H9 (cell line): ENCODE data around the gene ADAM19. TPM values are rescaled to one million over a fixed set of nuclear protein-coding genes. Genes with fewer than 3 reads are reported as not detected.

ENCODE experiments used
- DNase-seq: peaks from one replicate; pipeline ENCODE4 v3.0.0-alpha.2; 2017
- H2AFZ ChIP-seq: one replicate; pipeline ENCODE4 v1.6.1; 2013; ENCODE audit warnings: mild to moderate bottlenecking, low read length, control low read depth, moderate library complexity
- H2AK5ac ChIP-seq: 2 replicates; pipeline ENCODE4 v1.6.1; 2013; ENCODE audit warnings: low read length, control low read depth, mixed read lengths; ENCODE audit not compliant: insufficient read length
- H2BK120ac ChIP-seq: one replicate; pipeline ENCODE4 v1.6.1; 2013; ENCODE audit warnings: low read depth, mild to moderate bottlenecking, low read length, control low read depth, inconsistent platforms; ENCODE audit not compliant: poor library complexity, severe bottlenecking
- H2BK12ac ChIP-seq: 2 replicates; pipeline ENCODE4 v1.6.1; 2013; ENCODE audit warnings: low read length, control low read depth, mixed read lengths, low read depth; ENCODE audit not compliant: insufficient read length
- H2BK15ac ChIP-seq: 2 replicates; pipeline ENCODE4 v1.6.1; 2013; ENCODE audit warnings: low read depth, low read length, control low read depth
- H2BK20ac ChIP-seq: one replicate; pipeline ENCODE4 v1.6.1; 2013; ENCODE audit warnings: low read depth, mild to moderate bottlenecking, low read length, control low read depth, inconsistent platforms; ENCODE audit not compliant: poor library complexity, severe bottlenecking
- H2BK5ac ChIP-seq: 2 replicates; pipeline ENCODE4 v1.6.1; 2013; ENCODE audit warnings: low read length, control low read depth, mixed read lengths; ENCODE audit not compliant: insufficient read length
- H3K14ac ChIP-seq: 2 replicates; pipeline ENCODE4 v1.6.1; 2013; ENCODE audit warnings: low read length, control low read depth; ENCODE audit not compliant: insufficient read depth
- H3K18ac ChIP-seq: 2 replicates; pipeline ENCODE4 v1.6.1; 2013; ENCODE audit warnings: low read depth, mild to moderate bottlenecking, mixed read lengths, low read length, control low read depth; ENCODE audit not compliant: insufficient read length
- H3K23ac ChIP-seq: 2 replicates; pipeline ENCODE4 v1.6.1; 2013; ENCODE audit warnings: low read length, control low read depth, mixed read lengths, low read depth; ENCODE audit not compliant: insufficient read length
- H3K23me2 ChIP-seq: 2 replicates; pipeline ENCODE4 v1.6.1; 2013; ENCODE audit warnings: low read depth, mild to moderate bottlenecking, mixed read lengths, low read length, control low read depth; ENCODE audit not compliant: insufficient read length, poor library complexity, severe bottlenecking
- H3K27ac ChIP-seq: 2 replicates; pipeline ENCODE4 v1.5.1; 2013; ENCODE audit warnings: low read length, control low read depth, mixed read lengths, low read depth; ENCODE audit not compliant: insufficient read length
- H3K27me3 ChIP-seq: 2 replicates; pipeline ENCODE4 v1.6.1; 2013; ENCODE audit warnings: low read length, control low read depth, inconsistent platforms; ENCODE audit not compliant: insufficient read depth
- H3K4ac ChIP-seq: 2 replicates; pipeline ENCODE4 v1.6.1; 2013; ENCODE audit warnings: low read depth, mild to moderate bottlenecking, control low read depth, inconsistent platforms, low read length, moderate library complexity
- H3K4me1 ChIP-seq: 2 replicates; pipeline ENCODE4 v1.6.1; 2013; ENCODE audit warnings: low read length, control low read depth, inconsistent platforms; ENCODE audit not compliant: insufficient read depth
- H3K4me2 ChIP-seq: 2 replicates; pipeline ENCODE4 v1.6.1; 2013; ENCODE audit warnings: low read length, control low read depth, mixed read lengths; ENCODE audit not compliant: insufficient read length, insufficient read depth
- H3K56ac ChIP-seq: 2 replicates; pipeline ENCODE4 v1.6.1; 2013; ENCODE audit warnings: low read depth, mild to moderate bottlenecking, mixed read lengths, low read length, control low read depth; ENCODE audit not compliant: insufficient read length
- H3K79me1 ChIP-seq: 2 replicates; pipeline ENCODE4 v1.6.1; 2013; ENCODE audit warnings: low read depth, mild to moderate bottlenecking, moderate library complexity, low read length, control low read depth, inconsistent platforms; ENCODE audit not compliant: insufficient read depth, poor library complexity, severe bottlenecking
- H3K79me2 ChIP-seq: 2 replicates; pipeline ENCODE4 v1.6.1; 2013; ENCODE audit warnings: low read length, control low read depth, inconsistent platforms; ENCODE audit not compliant: insufficient read depth
- H3K9ac ChIP-seq: 2 replicates; pipeline ENCODE4 v1.6.1; 2013; ENCODE audit warnings: low read length, control low read depth, mixed read lengths; ENCODE audit not compliant: insufficient read length; ENCODE audit errors: extremely low read depth
- H3K9me3 ChIP-seq: one replicate; pipeline ENCODE4 v1.6.1; 2013; ENCODE audit warnings: low read depth, low read length, inconsistent platforms; ENCODE audit not compliant: control insufficient read depth
- H3T11ph ChIP-seq: one replicate; pipeline ENCODE4 v1.6.1; 2013; ENCODE audit warnings: mild to moderate bottlenecking, low read length, control low read depth, inconsistent platforms
- H4K20me1 ChIP-seq: one replicate; pipeline ENCODE4 v1.6.1; 2013; ENCODE audit not compliant: control insufficient read depth, insufficient read length, insufficient read depth
- H4K5ac ChIP-seq: 2 replicates; pipeline ENCODE4 v1.6.1; 2013; ENCODE audit warnings: low read depth, mild to moderate bottlenecking, mixed read lengths, low read length, control low read depth; ENCODE audit not compliant: insufficient read length
- H4K8ac ChIP-seq: replicated peaks from 2 replicates; pipeline ENCODE4 v1.6.1; 2013; ENCODE audit warnings: low read length, control low read depth, mixed read lengths, low read depth; ENCODE audit not compliant: insufficient read length
- H4K91ac ChIP-seq: 2 replicates; pipeline ENCODE4 v1.6.1; 2013; ENCODE audit warnings: low read depth, mild to moderate bottlenecking, moderate library complexity, mixed read lengths, low read length, control low read depth; ENCODE audit not compliant: insufficient read length
- H3K27ac Mint-ChIP-seq, 3 experiments: 2 replicates in 2 of 3; 3 replicates in 1 of 3; pipeline ENCODE4 v1.8.0; 2020 to 2021; ENCODE audit warnings: mixed read lengths in 3 of 3, mild to moderate bottlenecking in 1 of 3, moderate library complexity in 1 of 3
- H3K27me3 Mint-ChIP-seq: 2 replicates; pipeline ENCODE4 v1.8.0; 2021; ENCODE audit warnings: low read depth, mild to moderate bottlenecking, moderate library complexity, mixed read lengths
- H3K36me3 Mint-ChIP-seq, 3 experiments: 2 replicates in 2 of 3; 3 replicates in 1 of 3; pipeline ENCODE4 v1.8.0; 2020 to 2021; ENCODE audit warnings: low read depth in 3 of 3, mixed read lengths in 3 of 3; ENCODE audit not compliant: insufficient read depth in 1 of 3
- H3K4me1 Mint-ChIP-seq, 2 experiments: 2 replicates each; pipeline ENCODE4 v1.8.0; 2020; ENCODE audit warnings: mixed read lengths in 2 of 2
- H3K4me3 Mint-ChIP-seq, 2 experiments: 2 replicates in 1 of 2; 3 replicates in 1 of 2; pipeline ENCODE4 v1.8.0; 2020 to 2021; ENCODE audit warnings: mild to moderate bottlenecking in 2 of 2, mixed read lengths in 2 of 2, moderate library complexity in 1 of 2
- H3K9me3 Mint-ChIP-seq, 2 experiments: 2 replicates in 1 of 2; 3 replicates in 1 of 2; pipeline ENCODE4 v1.8.0; 2020; ENCODE audit warnings: mild to moderate bottlenecking in 2 of 2, mixed read lengths in 2 of 2, moderate library complexity in 1 of 2
- WGBS: extraction: QIAGEN DNeasy Blood & Tissue Kit; methylation state at CpG from one replicate; pipeline ENCODE4 v1.1.7; 2013; ENCODE audit warnings: missing lambda C conversion rate, low lambda C conversion rate, mixed read lengths; ENCODE audit not compliant: insufficient read length; ENCODE audit errors: extremely low coverage; 5-methylcytosine and 5-hydroxymethylcytosine counted together
- total RNA-seq: library from RNA; stranded (reverse); gene quantifications from 2 replicates; pipeline ENCODE4 v1.2.1, GENCODE V29; 2021
- TF ChIP-seq, protein P1 (sequence below): fragments of 200-600 bp; sonication (generic); conservative IDR thresholded peaks from 3 replicates; pipeline ENCODE4 v1.8.0; 2021; ENCODE audit warnings: antibody characterized with exemption, mild to moderate bottlenecking

ADAM19 gene
- total RNA-seq, 1 experiment from 2014 or later: 9.9 TPM

DNA sequence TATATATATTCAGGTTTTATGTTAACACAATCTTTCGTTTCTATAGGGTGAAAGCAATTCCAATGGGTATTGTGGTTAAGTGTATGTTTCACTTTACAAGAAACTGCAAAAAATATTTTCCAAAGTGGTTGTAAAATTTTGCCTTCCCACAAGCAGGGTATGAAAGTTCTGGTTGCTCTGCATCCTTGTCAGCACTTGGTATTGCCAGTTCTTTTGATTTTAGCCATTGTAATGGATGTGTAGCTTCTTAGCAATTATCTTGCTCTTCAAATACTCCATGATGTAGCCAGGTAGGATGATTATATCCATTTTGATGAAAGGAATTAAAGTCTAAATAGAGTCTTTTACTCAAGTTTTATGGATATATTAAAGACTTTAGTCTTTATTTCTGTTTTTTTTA lies 9.1 kb upstream of the ADAM19 start:
- no peaks in the 10 kb centered on the region for H3K79me1 ChIP-seq
- H2BK20ac ChIP-seq: no peak overlapping the region
- H3K4ac ChIP-seq: no peak overlapping the region

More for the DNA sequence above, 9.1 kb upstream of the ADAM19 start:
- peaks cover 7 to 8% of the 10 kb centered on the region in 2 experiments for H3K4me1 Mint-ChIP-seq
- no peak overlapping the region for H4K5ac ChIP-seq
- no peak overlapping the region for H2BK12ac ChIP-seq
- no peak overlapping the region for H3K9ac ChIP-seq
- H3K23me2 ChIP-seq: no peaks in the 10 kb centered on the region
- no peaks in the 10 kb centered on the region for H4K20me1 ChIP-seq
- no peaks in the 10 kb centered on the region for H3K36me3 Mint-ChIP-seq
- H3K56ac ChIP-seq: no peak overlapping the region
- no peak overlapping the region for H3K14ac ChIP-seq
- DNase-seq: no peak
- H3K27ac ChIP-seq: no peak overlapping the region
- H2BK120ac ChIP-seq: no peak overlapping the region
- no peak overlapping the region for H2BK15ac ChIP-seq
- TF ChIP-seq, protein P1, sequence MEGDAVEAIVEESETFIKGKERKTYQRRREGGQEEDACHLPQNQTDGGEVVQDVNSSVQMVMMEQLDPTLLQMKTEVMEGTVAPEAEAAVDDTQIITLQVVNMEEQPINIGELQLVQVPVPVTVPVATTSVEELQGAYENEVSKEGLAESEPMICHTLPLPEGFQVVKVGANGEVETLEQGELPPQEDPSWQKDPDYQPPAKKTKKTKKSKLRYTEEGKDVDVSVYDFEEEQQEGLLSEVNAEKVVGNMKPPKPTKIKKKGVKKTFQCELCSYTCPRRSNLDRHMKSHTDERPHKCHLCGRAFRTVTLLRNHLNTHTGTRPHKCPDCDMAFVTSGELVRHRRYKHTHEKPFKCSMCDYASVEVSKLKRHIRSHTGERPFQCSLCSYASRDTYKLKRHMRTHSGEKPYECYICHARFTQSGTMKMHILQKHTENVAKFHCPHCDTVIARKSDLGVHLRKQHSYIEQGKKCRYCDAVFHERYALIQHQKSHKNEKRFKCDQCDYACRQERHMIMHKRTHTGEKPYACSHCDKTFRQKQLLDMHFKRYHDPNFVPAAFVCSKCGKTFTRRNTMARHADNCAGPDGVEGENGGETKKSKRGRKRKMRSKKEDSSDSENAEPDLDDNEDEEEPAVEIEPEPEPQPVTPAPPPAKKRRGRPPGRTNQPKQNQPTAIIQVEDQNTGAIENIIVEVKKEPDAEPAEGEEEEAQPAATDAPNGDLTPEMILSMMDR: no peak
- no peak overlapping the region for H3K4me2 ChIP-seq
- WGBS: no CpG with 5 or more reads among the region's 1 CpG
- H3K9me3 ChIP-seq: no peaks in the 10 kb centered on the region
- no peaks in the 10 kb centered on the region for H3K79me2 ChIP-seq
- no peak overlapping the region for H3K23ac ChIP-seq
- no peak overlapping the region for H4K8ac ChIP-seq
- H2AK5ac ChIP-seq: no peak overlapping the region
- H3T11ph ChIP-seq: no peak overlapping the region
- H3K18ac ChIP-seq: no peak overlapping the region
- H3K27me3 Mint-ChIP-seq: no peaks in the 10 kb centered on the region
- no peaks in the 10 kb centered on the region for H3K4me1 ChIP-seq
- no peak overlapping the region for H3K27ac Mint-ChIP-seq
- H3K4me3 Mint-ChIP-seq: no peak overlapping the region
- H3K9me3 Mint-ChIP-seq: no peaks in the 10 kb centered on the region
- no peak overlapping the region for H4K91ac ChIP-seq
- no peak overlapping the region for H2AFZ ChIP-seq
- no peak overlapping the region for H2BK5ac ChIP-seq
- no peaks in the 10 kb centered on the region for H3K27me3 ChIP-seq
